C4-2B (cell line): ENCODE results near the gene CCN5.

Source experiments
- H3K27ac ChIP-seq: fragments of 450-650 bp; 2 replicates; pipeline ENCODE4 v1.5.1; 2017
- ZFX ChIP-seq: fragments of 450-650 bp; IDR thresholded peaks from 2 replicates; pipeline ENCODE4 v1.6.1; 2017
- TF ChIP-seq, protein P1 (sequence below): fragments of 450-650 bp; conservative IDR thresholded peaks from 2 replicates; pipeline ENCODE4 v1.5.1; 2017; ENCODE audit warnings: mild to moderate bottlenecking

CCN5 gene

DNA sequence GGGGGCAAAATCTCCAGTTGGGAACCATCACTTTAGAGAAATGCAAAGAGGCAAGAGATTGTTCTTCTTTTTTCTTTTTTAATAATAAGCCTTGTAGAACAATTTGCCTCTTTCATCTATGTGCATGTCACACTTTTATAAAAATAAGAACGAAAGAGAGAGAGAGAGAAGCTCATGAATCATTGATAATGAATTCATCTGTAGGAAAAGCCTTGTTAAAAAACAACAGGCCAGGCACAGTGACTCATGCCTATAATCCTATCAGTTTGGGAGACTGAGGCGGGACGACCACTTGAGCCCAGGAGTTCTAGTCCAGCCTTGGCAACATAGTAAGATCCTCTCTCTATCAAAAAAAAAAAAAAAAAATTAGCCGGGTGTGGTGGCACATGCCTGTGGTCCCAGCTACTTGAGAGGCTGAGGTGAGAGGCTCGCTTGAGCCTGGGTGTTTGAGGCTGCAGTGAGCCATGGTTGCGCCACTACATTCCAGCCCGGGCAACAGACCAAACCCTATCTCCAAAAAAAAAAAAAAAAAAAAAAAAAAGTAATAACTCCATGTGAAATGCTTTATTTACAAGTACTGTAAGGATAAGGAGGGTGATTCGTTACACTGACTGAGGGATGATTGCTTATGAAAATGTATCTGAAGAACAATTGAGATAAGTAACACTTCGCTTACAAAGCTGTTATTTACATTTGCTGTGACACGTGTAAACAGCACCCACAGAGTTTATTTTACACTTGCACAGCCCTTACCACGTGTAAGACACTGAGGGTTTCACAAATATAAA lies 6.0 kb downstream of the CCN5 start:
- H3K27ac ChIP-seq = no peak overlapping the region
- no peak for TF ChIP-seq ZFX
- TF ChIP-seq, protein P1, sequence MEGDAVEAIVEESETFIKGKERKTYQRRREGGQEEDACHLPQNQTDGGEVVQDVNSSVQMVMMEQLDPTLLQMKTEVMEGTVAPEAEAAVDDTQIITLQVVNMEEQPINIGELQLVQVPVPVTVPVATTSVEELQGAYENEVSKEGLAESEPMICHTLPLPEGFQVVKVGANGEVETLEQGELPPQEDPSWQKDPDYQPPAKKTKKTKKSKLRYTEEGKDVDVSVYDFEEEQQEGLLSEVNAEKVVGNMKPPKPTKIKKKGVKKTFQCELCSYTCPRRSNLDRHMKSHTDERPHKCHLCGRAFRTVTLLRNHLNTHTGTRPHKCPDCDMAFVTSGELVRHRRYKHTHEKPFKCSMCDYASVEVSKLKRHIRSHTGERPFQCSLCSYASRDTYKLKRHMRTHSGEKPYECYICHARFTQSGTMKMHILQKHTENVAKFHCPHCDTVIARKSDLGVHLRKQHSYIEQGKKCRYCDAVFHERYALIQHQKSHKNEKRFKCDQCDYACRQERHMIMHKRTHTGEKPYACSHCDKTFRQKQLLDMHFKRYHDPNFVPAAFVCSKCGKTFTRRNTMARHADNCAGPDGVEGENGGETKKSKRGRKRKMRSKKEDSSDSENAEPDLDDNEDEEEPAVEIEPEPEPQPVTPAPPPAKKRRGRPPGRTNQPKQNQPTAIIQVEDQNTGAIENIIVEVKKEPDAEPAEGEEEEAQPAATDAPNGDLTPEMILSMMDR = no peak

DNA sequence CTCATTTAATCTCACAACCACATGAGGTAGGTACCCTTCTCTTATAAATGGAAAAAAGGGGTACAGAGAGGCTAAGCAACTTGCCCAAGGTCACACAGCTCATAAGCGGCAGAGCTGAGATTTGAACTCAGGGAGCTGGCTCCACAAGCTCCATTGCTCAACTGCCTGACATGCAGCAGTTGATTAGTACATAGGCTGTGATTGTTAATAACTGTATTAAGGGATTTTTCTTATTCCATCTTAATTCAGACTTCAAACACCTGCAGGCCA lies 6.6 kb downstream of the CCN5 start:
- no peak overlapping the region for H3K27ac ChIP-seq
- TF ChIP-seq, protein P1 = no peak
- no peak for TF ChIP-seq ZFX

DNA sequence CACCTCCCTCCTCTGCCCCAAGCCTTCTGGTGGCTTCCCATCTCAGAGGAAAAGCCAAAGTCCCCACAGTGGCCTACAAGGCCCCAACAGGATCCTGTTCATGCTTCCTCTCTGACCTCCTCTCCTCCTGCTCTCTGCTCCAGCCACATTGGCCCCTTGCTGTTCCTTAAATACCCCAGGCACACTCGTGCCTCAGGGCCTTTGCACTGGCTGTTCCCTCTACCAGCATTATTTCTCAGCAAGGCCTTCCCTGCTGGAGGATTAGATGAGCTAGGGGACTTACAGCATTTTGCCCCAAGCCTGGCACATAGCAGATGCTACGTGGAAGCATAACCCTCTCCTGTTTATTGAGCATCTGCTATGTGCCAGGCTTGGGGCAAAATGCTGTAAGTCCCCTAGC lies 7.8 kb downstream of the CCN5 start:
- no peak overlapping the region for H3K27ac ChIP-seq
- no peak for TF ChIP-seq ZFX
- TF ChIP-seq, protein P1 = no peak

DNA sequence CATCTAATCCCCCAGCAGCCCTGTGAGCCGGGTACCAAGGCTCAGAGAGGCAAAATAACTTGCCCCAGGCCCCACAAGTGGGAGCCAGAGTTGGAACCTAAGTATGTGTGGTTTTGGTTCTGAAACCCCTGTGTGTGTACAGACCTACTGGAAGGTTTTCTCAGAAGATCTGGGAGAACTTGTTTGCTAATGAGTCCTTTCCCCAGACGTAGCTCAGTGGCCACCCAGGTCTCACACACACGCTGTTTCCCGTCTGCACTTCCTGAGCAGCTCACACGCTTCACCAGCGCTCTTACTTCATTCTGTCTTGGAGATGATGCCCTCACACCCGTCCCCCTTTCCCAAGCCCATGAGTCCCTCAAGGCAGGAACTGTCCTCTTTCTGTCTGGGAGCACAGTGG lies 8.2 kb downstream of the CCN5 start:
- TF ChIP-seq ZFX = no peak
- TF ChIP-seq, protein P1 = no peak
- H3K27ac ChIP-seq = no peak overlapping the region

DNA sequence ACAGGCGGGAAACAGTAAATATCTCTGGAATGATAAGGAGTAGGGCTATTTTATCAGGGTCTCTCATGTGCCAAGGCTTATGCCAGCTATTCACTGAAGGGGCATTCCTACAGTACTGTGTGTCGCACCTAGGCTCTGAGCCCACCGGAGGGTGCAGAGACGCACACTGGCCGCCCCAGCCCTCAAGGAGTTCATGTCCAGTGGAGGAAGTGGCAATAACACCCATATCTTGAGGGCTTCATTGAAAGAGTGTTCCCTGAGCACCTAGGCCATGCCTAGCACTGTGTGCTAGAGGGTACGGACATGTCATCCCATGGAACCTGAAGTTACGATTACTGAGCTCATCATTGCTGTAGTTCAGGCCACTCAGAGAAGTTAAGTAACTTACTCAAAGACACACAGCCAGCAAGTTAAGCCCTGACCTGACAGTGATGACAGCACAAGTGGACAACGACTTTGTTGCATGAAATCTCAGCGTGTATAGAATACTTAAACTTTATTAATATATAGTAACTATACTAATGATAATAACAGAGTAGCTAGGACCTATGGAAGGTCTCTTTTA lies 8.7 kb downstream of the CCN5 start:
- no peak overlapping the region for H3K27ac ChIP-seq
- TF ChIP-seq ZFX = no peak
- TF ChIP-seq, protein P1 = no peak

DNA sequence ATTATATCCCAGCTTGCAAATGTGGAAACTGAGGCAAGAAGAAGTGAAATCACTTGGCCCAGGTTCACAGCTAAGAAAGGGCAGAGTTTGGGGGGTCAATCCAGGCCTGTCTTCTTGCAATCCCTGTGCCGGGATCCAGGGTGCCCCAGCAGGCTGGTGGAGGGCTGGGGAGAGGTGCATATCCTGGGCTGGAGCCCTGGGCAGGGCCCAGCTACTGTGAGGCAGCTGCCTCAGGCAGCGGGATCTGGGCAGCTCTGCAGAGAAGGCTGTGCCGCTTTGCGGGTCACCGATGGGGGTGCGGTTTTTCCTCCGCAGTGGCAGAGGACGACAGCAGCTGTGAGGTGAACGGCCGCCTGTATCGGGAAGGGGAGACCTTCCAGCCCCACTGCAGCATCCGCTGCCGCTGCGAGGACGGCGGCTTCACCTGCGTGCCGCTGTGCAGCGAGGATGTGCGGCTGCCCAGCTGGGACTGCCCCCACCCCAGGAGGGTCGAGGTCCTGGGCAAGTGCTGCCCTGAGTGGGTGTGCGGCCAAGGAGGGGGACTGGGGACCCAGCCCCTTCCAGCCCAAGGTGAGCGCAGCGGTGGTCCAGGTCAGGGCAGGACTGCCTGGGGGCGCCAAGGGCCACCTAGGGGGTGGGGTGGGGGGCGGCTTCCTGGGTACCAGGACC lies 9.4 kb downstream of the CCN5 start:
- no peak overlapping the region for H3K27ac ChIP-seq

DNA sequence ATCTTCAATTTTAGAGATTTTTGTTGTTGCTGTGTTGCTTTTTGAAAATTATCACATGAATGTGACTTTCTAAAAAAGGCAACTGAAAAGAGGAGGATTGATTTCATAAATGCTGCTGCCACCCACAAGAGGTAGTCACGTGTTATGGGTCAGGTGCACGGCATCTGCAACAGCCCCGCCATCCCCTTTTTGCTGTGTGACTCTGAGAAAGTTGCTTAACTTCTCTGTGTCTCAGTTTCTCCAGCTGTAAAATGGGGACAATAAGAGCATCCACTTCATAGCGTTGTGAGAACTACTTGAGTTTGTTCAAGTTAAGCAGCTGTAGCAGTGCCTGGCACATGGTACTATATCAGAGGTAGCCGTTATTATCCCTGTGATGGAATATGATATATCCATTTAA lies 10.7 kb downstream of the CCN5 start:
- TF ChIP-seq, protein P1 = no peak
- no peak for TF ChIP-seq ZFX
- no peak overlapping the region for H3K27ac ChIP-seq

More for the DNA sequence above, 9.4 kb downstream of the CCN5 start:
- TF ChIP-seq ZFX = no peak
- TF ChIP-seq, protein P1 = no peak
